H1 (cell line): ENCODE measurements around the gene NPHP3. TPM values are rescaled to one million over a fixed set of nuclear protein-coding genes. Genes with fewer than 3 reads are reported as not detected.

Experiments used
- FOSL1 ChIP-seq: IDR thresholded peaks from 2 replicates; pipeline ENCODE4 v1.6.1; 2011; ENCODE audit warnings: mild to moderate bottlenecking, low read depth, low read length, moderate library complexity; ENCODE audit not compliant: insufficient read depth
- KDM5A ChIP-seq: fragments of 200-600 bp; IDR thresholded peaks from 2 replicates; pipeline ENCODE4 v1.7.1; 2012; ENCODE audit warnings: mild to moderate bottlenecking, low read length, inconsistent platforms, mixed read lengths
- NRF1 ChIP-seq: IDR thresholded peaks from 2 replicates; pipeline ENCODE4 v1.6.1; 2011; ENCODE audit warnings: mild to moderate bottlenecking, low read depth, low read length, improper control_type of control experiment
- PHF8 ChIP-seq: fragments of 200-600 bp; sonication (generic); conservative IDR thresholded peaks from 2 replicates; pipeline ENCODE4 v1.7.1; 2012; ENCODE audit warnings: low read depth, mild to moderate bottlenecking, inconsistent platforms, low read length, moderate library complexity
- RAD21 ChIP-seq, 2 experiments: IDR thresholded peaks in 1 of 2; conservative IDR thresholded peaks in 1 of 2; 2 replicates each; pipeline ENCODE4 v1.6.1; 2011; ENCODE audit warnings: low read depth in 2 of 2, low read length in 2 of 2, improper control_type of control experiment in 1 of 2, inconsistent platforms in 1 of 2, mild to moderate bottlenecking in 1 of 2, moderate library complexity in 1 of 2
- RFX5 ChIP-seq: IDR thresholded peaks from 2 replicates; pipeline ENCODE4 v1.6.1; 2011; ENCODE audit warnings: low read depth, low read length, improper control_type of control experiment, borderline replicate concordance
- SP4 ChIP-seq: IDR thresholded peaks from 2 replicates; pipeline ENCODE4 v1.6.1; 2012; ENCODE audit warnings: low read length, inconsistent platforms
- SUZ12 ChIP-seq: fragments of 200-600 bp; sonication (generic); IDR thresholded peaks from 2 replicates; pipeline ENCODE4 v1.6.1; 2012; ENCODE audit warnings: mild to moderate bottlenecking, inconsistent platforms, low read length, moderate library complexity, mixed read lengths
- TBP ChIP-seq: IDR thresholded peaks from 2 replicates; pipeline ENCODE4 v1.6.1; 2011; ENCODE audit warnings: low read depth, low read length, improper control_type of control experiment
- polyA plus RNA-seq, 7 experiments: library from polyadenylated mRNA; depleted of rRNA in 3 of 7; stranded (reverse) in 5 of 7; unstranded in 2 of 7; fragments of >200 nt in 5 of 7; fragments of 200-250 nt in 2 of 7; gene quantifications; 1 replicate in 5 of 7; 2 replicates in 1 of 7; 4 replicates in 1 of 7; pipeline versions ENCODE4 v1.2.1 to v1.2.3, GENCODE V29; 2011 to 2013; ENCODE audit warnings: missing spikeins in 2 of 7, mixed read lengths in 2 of 7
- total RNA-seq: library from RNA; stranded (reverse); fragmentation: NEBNext Ultra II Directional; extraction: Animal tissue kit (Norgen Biotek cat#: 25700); gene quantifications from 2 replicates; pipeline ENCODE4 v1.2.1, GENCODE V29; 2021
- TF ChIP-seq, protein P1 (sequence below): fragments of 300-600 bp; sonication (generic); IDR thresholded peaks from 2 replicates; pipeline ENCODE4 v1.7.1; 2012; ENCODE audit warnings: low read length, moderate library complexity, mild to moderate bottlenecking, inconsistent platforms; ENCODE audit not compliant: insufficient replicate concordance
- TF ChIP-seq, protein P2 (sequence below): IDR thresholded peaks from 2 replicates; pipeline ENCODE4 v1.6.1; 2011; ENCODE audit warnings: low read length, improper control_type of control experiment

Gene NPHP3
- total and polyA plus RNA-seq, 2 of the 8 experiments (the other 6 are each of a cell fraction or from before 2014, with no cell fraction given), result 6.8 to 14.8 TPM

DNA sequence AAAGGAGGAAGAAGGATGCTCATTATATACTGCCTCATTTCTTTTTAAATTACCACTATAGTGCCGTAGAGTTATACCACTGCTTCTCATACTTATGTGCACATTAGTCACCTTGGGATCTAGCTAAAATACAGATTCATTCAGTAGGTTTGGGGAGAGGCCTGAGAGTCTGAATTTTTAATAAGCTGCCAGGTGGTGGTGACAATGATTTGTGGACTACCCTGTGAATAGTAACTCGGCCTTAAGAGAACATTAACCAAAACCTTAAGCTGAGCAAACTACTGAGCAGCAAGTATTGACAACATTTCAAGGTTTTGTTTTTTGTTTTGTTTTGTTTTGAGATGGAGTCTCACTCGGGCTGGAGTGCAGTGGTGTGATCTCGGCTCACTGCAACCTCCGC lies 42.3 kb downstream of the NPHP3 start (continued):
- TF ChIP-seq, protein P1, sequence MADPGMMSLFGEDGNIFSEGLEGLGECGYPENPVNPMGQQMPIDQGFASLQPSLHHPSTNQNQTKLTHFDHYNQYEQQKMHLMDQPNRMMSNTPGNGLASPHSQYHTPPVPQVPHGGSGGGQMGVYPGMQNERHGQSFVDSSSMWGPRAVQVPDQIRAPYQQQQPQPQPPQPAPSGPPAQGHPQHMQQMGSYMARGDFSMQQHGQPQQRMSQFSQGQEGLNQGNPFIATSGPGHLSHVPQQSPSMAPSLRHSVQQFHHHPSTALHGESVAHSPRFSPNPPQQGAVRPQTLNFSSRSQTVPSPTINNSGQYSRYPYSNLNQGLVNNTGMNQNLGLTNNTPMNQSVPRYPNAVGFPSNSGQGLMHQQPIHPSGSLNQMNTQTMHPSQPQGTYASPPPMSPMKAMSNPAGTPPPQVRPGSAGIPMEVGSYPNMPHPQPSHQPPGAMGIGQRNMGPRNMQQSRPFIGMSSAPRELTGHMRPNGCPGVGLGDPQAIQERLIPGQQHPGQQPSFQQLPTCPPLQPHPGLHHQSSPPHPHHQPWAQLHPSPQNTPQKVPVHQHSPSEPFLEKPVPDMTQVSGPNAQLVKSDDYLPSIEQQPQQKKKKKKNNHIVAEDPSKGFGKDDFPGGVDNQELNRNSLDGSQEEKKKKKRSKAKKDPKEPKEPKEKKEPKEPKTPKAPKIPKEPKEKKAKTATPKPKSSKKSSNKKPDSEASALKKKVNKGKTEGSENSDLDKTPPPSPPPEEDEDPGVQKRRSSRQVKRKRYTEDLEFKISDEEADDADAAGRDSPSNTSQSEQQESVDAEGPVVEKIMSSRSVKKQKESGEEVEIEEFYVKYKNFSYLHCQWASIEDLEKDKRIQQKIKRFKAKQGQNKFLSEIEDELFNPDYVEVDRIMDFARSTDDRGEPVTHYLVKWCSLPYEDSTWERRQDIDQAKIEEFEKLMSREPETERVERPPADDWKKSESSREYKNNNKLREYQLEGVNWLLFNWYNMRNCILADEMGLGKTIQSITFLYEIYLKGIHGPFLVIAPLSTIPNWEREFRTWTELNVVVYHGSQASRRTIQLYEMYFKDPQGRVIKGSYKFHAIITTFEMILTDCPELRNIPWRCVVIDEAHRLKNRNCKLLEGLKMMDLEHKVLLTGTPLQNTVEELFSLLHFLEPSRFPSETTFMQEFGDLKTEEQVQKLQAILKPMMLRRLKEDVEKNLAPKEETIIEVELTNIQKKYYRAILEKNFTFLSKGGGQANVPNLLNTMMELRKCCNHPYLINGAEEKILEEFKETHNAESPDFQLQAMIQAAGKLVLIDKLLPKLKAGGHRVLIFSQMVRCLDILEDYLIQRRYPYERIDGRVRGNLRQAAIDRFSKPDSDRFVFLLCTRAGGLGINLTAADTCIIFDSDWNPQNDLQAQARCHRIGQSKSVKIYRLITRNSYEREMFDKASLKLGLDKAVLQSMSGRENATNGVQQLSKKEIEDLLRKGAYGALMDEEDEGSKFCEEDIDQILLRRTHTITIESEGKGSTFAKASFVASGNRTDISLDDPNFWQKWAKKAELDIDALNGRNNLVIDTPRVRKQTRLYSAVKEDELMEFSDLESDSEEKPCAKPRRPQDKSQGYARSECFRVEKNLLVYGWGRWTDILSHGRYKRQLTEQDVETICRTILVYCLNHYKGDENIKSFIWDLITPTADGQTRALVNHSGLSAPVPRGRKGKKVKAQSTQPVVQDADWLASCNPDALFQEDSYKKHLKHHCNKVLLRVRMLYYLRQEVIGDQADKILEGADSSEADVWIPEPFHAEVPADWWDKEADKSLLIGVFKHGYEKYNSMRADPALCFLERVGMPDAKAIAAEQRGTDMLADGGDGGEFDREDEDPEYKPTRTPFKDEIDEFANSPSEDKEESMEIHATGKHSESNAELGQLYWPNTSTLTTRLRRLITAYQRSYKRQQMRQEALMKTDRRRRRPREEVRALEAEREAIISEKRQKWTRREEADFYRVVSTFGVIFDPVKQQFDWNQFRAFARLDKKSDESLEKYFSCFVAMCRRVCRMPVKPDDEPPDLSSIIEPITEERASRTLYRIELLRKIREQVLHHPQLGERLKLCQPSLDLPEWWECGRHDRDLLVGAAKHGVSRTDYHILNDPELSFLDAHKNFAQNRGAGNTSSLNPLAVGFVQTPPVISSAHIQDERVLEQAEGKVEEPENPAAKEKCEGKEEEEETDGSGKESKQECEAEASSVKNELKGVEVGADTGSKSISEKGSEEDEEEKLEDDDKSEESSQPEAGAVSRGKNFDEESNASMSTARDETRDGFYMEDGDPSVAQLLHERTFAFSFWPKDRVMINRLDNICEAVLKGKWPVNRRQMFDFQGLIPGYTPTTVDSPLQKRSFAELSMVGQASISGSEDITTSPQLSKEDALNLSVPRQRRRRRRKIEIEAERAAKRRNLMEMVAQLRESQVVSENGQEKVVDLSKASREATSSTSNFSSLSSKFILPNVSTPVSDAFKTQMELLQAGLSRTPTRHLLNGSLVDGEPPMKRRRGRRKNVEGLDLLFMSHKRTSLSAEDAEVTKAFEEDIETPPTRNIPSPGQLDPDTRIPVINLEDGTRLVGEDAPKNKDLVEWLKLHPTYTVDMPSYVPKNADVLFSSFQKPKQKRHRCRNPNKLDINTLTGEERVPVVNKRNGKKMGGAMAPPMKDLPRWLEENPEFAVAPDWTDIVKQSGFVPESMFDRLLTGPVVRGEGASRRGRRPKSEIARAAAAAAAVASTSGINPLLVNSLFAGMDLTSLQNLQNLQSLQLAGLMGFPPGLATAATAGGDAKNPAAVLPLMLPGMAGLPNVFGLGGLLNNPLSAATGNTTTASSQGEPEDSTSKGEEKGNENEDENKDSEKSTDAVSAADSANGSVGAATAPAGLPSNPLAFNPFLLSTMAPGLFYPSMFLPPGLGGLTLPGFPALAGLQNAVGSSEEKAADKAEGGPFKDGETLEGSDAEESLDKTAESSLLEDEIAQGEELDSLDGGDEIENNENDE, result no peak
- no peak for TF ChIP-seq PHF8
- TF ChIP-seq SUZ12, result no peak
- no peak for TF ChIP-seq SP4
- no peak for TF ChIP-seq KDM5A
- TF ChIP-seq, protein P2, sequence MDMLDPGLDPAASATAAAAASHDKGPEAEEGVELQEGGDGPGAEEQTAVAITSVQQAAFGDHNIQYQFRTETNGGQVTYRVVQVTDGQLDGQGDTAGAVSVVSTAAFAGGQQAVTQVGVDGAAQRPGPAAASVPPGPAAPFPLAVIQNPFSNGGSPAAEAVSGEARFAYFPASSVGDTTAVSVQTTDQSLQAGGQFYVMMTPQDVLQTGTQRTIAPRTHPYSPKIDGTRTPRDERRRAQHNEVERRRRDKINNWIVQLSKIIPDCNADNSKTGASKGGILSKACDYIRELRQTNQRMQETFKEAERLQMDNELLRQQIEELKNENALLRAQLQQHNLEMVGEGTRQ, result no peak
- TF ChIP-seq FOSL1, result no peak
- no peak for TF ChIP-seq RFX5
- TF ChIP-seq RAD21 (IDR thresholded peaks at IDR 0.05 in 1 of 2, conservative IDR thresholded peaks at IDR 0.05 in 1 of 2; ENCODE audit: low read depth in 2 of 2, low read length in 2 of 2), result no peak
- no peak for TF ChIP-seq TBP
- no peak for TF ChIP-seq NRF1
